Measurements from ENCODE around the gene ITM2C.

Gene ITM2C

GRCh38 chr2:230874456-230874855 is 9.7 kb downstream of the ITM2C start:
- no peak for DNase-seq

GRCh38 chr2:230874876-230875275 is 10.1 kb downstream of the ITM2C start:
- no peak for DNase-seq

- no peak for DNase-seq
Observed at GRCh38 chr2:230875347-230876315, 10.9 kb downstream of the ITM2C start.

GRCh38 chr2:230877116-230877758 is 12.5 kb downstream of the ITM2C start:
- DNase-seq, result no peak

- DNase-seq, result no peak
Observed at GRCh38 chr2:230877759-230878598, 13.2 kb downstream of the ITM2C start.

GRCh38 chr2:230878599-230879188 is 14.0 kb downstream of the ITM2C start:
- no peak for DNase-seq

GRCh38 chr2:230879271-230879882 is 14.6 kb downstream of the ITM2C start:
- no peak for DNase-seq

GRCh38 chr2:230879891-230880290 is 15.1 kb downstream of the ITM2C start:
- DNase-seq, result no peak

GRCh38 chr2:230881840-230882239 is 17.1 kb downstream of the ITM2C start:
- DNase-seq, result no peak

GRCh38 chr2:230885463-230886130 is 20.9 kb downstream of the ITM2C start:
- DNase-seq, result no peak

- DNase-seq, result no peak
Observed at GRCh38 chr2:230886206-230886605, 21.5 kb downstream of the ITM2C start.

GRCh38 chr2:230886671-230887071 is 21.9 kb downstream of the ITM2C start:
- DNase-seq, result no peak

- DNase-seq, result no peak
Observed at GRCh38 chr2:230887342-230887741, 22.6 kb downstream of the ITM2C start.

GRCh38 chr2:230888824-230889400 is 24.2 kb downstream of the ITM2C start:
- no peak for DNase-seq

GRCh38 chr2:230889911-230890601 is 25.3 kb downstream of the ITM2C start:
- DNase-seq, result no peak

- no peak for DNase-seq
Observed at GRCh38 chr2:230890646-230891045, 25.9 kb downstream of the ITM2C start.

GRCh38 chr2:230891064-230891463 is 26.3 kb downstream of the ITM2C start:
- no peak for DNase-seq

- DNase-seq, result no peak
Observed at GRCh38 chr2:230891509-230891908, 26.8 kb downstream of the ITM2C start.

GRCh38 chr2:230893338-230893737 is 28.6 kb downstream of the ITM2C start:
- DNase-seq, result no peak
